ENCODE measurements around the gene P2RY2.

DNA sequence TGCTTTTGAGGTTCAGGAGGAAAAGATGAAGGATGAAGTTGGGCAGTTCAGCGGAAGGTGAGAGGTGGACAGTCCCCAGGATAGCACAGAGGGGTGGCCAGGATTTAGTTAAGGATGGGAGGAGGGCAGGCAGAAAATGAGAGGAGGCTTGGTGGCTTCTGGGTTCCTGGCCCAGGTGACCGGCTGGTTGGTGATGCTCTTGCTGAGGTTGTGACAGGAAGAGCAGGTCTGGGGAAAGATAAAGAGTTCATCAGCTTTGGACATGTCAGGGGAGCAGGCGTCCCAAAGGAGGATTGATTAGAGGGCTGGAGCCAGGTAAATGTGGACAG is 27.6 kb upstream of the P2RY2 start:
- TF ChIP-seq POLR2AphosphoS5 (IDR thresholded peaks at IDR 0.05; ENCODE audit: low read depth, low read length) (no peak), POLR2A (IDR thresholded peaks at IDR 0.05; ENCODE audit: low read depth, low read length) (no peak), PAX5 (IDR thresholded peaks at IDR 0.05; ENCODE audit: insufficient read depth, low read length, severe bottlenecking) (no peak), TAF1 (IDR thresholded peaks at IDR 0.05; ENCODE audit: low read depth, low read length) (no peak)
